ENCODE measurements around the gene ZSCAN25. TPM values are rescaled to one million over a fixed set of nuclear protein-coding genes. Genes with fewer than 3 reads are reported as not detected.

Gene ZSCAN25
- total and polyA plus RNA-seq, 2 of the 13 experiments (the other 11 are each of a cell fraction or from before 2014, with no cell fraction given) = 12.1 to 16.8 TPM

GRCh38 chr7:99677013-99677647 is 60.4 kb downstream of the ZSCAN25 start (continued):
- TF ChIP-seq ZNF280D (CRISPR knock-in tag; IDR thresholded peaks at IDR 0.05) (0 out of 2 replicates have a peak, but pooled peaks have one; percentile 3), THYN1 (CRISPR knock-in tag; IDR thresholded peaks at IDR 0.05; ENCODE audit: borderline replicate concordance, low read depth) (no peak), ZNF292 (CRISPR knock-in tag; IDR thresholded peaks at IDR 0.05; ENCODE audit: borderline replicate concordance, low read depth) (no peak), SRY (CRISPR knock-in tag; IDR thresholded peaks at IDR 0.05) (no peak), MAF1 (CRISPR knock-in tag; IDR thresholded peaks at IDR 0.05; ENCODE audit: borderline replicate concordance) (no peak), DPF2 (CRISPR knock-in tag; IDR thresholded peaks at IDR 0.05; ENCODE audit: borderline replicate concordance, low read depth) (no peak), ZNF605 (CRISPR knock-in tag; IDR thresholded peaks at IDR 0.05) (no peak), NR1H2 (CRISPR knock-in tag; IDR thresholded peaks at IDR 0.05; ENCODE audit: borderline replicate concordance, low read depth) (no peak), GLI4 (CRISPR knock-in tag; IDR thresholded peaks at IDR 0.05; ENCODE audit: borderline replicate concordance) (0 out of 2 replicates have a peak, but pooled peaks have one; percentile 44), MED13 (CRISPR knock-in tag; IDR thresholded peaks at IDR 0.05) (no peak), FOXJ3 (CRISPR knock-in tag; IDR thresholded peaks at IDR 0.05; ENCODE audit: borderline replicate concordance) (no peak), SNAPC2 (CRISPR knock-in tag; IDR thresholded peaks at IDR 0.05) (0 out of 2 replicates have a peak, but pooled peaks have one; percentile 27), RXRB (CRISPR knock-in tag; IDR thresholded peaks at IDR 0.05; ENCODE audit: borderline replicate concordance) (no peak), ZNF564 (CRISPR knock-in tag; IDR thresholded peaks at IDR 0.05) (0 out of 2 replicates have a peak, but pooled peaks have one; percentile 35), ZNF574 (CRISPR knock-in tag; IDR thresholded peaks at IDR 0.05) (no peak), NCOR1 (IDR thresholded peaks at IDR 0.05; ENCODE audit: borderline replicate concordance, low read length) (0 out of 2 replicates have a peak, but pooled peaks have one; percentile 59), ARID2 (CRISPR knock-in tag; IDR thresholded peaks at IDR 0.05; ENCODE audit: borderline replicate concordance) (no peak), SOX6 (IDR thresholded peaks at IDR 0.05) (no peak), SOX6 (CRISPR knock-in tag; IDR thresholded peaks at IDR 0.05) (no peak), SIN3B (IDR thresholded peaks at IDR 0.05; ENCODE audit: low read length) (no peak), HOXD1 (CRISPR knock-in tag; IDR thresholded peaks at IDR 0.05) (no peak), KAT8 (CRISPR knock-in tag; IDR thresholded peaks at IDR 0.05) (no peak), FOXA1 (IDR thresholded peaks at IDR 0.05) (no peak), FOXA1 (CRISPR knock-in tag; IDR thresholded peaks at IDR 0.05) (no peak)

Measured in HepG2 (cell line).